ENCODE data around the gene LCN12.
A peak's percentile ranks its signal among the peaks of the same experiment; 100 is the strongest.

The LCN12 gene

GRCh38 chr9:136927343-136928271, 24.5 kb upstream of the LCN12 start:
- no peak for DNase-seq

DNA sequence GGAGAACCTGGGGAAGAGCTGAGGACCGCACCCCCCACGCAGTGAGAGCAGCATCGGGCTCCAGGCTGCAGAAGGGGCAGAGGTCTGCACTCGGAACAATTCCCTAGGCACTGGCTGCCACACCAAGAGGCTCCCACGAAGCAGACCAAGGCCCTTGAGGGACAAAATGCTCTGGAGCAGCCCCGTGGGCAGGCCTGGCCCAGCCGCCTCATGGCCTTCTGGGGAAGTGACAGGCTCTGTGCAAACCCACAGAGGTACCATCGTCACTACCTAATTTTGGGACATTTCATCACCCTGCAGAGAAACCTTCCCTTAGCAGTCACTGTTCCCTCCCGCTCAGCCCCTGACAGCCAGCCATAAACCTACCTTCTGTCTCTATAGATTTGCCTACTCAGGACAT, 23.5 kb upstream of the LCN12 start:
- DNase-seq: no peak

GRCh38 chr9:136930014-136930413, 22.1 kb upstream of the LCN12 start:
- DNase-seq: no peak

DNA sequence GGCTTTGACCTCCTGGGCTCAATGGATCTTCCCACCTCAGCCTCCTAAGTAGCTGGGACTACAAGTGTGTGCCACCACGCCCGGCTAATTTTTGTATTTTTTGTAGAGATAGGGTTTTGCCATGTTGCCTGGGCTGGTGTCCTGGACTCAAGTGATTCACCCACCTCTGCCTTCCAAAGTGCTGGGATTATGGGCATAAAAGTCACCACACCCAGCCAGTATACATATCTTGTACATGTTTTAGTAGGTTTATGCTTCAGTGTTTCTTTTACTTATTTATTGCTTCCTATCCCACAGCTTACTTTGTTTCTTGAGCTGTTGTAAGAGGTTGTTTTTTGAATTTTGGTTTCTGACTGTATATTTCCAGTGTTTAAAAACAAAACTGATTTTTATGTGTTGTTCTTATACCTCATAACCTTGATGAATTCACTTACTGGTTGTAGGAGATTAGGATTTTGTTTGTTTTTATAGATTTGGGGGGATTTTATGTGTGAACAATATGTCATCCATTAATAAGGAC, 20.4 kb upstream of the LCN12 start:
- DNase-seq: no peak

- DNase-seq: no peak
Measured at GRCh38 chr9:136934277-136934676, 17.8 kb upstream of the LCN12 start.

- no peak for DNase-seq
Measured at GRCh38 chr9:136935651-136936050, 16.4 kb upstream of the LCN12 start.

DNA sequence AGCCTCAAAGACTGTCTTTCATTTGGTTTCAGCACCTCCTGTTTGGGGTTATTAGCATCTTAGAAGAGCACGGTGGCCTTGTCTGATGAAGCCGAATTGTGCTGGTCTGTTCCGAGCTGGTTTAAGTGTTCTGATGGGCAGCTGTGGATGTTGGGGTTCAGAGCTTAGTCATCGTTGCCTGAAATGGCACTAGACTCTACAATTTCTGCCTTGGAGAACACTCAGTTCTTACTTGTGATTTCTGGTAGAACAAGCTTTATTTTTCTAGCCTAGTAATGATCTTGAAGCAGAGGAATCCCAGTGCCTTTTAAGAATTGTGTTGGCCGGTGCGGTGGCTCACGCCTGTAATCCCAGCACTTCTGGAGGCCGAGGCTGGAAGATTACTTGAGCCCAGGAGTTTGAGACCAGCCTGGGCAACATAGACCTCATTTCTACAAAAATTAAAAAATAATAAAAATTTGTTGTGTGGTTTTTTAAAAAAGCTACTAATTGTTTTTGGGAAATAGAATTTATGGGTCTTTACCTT, 15.4 kb upstream of the LCN12 start:
- no peak for DNase-seq

GRCh38 chr9:136937186-136938001, 14.7 kb upstream of the LCN12 start:
- no peak for DNase-seq

GRCh38 chr9:136939431-136939995, 12.6 kb upstream of the LCN12 start:
- no peak for DNase-seq

- DNase-seq: no peak
Measured at GRCh38 chr9:136939996-136940525, 12.0 kb upstream of the LCN12 start.

- no peak for DNase-seq
Measured at GRCh38 chr9:136940526-136941230, 11.4 kb upstream of the LCN12 start.

DNA sequence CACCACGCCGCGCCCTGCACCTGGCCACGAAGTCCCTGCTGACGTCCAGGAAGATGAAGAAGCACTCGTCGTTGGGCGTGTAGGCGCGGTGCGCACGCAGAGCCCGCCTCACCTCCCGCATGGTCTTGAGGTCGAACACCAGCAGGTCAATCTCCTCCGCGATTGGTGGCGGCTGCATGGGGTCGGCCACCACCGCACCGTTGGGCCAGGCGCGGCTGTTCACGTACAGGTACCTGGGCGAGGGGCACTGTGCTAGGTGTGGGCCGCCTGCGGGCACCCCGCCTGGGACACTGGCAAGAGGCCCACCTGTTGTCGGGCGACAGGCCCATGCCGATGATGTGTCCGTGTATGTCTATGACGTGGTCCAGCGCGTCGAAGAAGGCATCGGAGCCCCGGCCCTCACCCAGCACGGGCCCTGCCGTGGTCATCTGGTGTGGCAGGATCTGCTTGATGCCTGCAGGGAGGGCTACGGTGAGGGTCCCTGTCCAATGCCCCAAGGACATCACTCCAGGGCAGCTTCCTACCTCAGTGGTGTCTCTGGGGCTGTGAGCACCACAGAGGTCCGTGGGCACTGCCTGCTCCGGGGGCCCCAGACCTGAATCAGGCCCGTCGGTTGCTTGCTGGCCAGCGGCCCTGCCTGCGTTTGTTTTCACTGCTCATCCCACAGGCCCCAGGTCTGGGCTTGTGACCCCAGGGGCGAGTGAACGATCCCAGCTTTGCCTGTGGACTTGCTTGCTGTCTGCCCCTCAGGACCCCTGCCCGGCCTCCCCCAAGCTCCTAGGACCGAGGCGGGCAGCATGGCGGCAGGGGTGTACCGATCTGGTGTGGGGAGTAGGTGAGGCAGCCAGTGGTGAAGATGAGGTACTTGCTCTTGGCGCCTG, 10.6 kb upstream of the LCN12 start:
- DNase-seq: no peak

- DNase-seq: no peak
Measured at GRCh38 chr9:136942112-136942880, 9.8 kb upstream of the LCN12 start.

DNA sequence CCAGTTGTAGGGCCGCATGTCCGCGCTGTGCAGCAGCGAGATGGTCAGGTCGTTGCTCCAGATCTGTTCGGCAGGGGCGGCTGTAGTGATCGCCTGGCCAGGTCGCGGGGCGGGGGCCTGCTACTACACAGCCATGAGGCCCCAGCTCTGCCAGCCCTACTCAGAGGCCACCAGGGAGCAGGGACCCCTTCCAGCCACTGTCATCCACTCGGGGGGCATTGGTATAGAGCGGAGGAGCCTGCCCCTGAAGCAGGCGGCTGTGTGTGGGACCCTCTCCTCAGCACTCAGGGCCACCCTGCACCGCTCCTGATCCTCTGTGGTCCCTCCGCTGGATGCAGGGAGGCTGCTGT, 9.2 kb upstream of the LCN12 start:
- DNase-seq: no peak

DNA sequence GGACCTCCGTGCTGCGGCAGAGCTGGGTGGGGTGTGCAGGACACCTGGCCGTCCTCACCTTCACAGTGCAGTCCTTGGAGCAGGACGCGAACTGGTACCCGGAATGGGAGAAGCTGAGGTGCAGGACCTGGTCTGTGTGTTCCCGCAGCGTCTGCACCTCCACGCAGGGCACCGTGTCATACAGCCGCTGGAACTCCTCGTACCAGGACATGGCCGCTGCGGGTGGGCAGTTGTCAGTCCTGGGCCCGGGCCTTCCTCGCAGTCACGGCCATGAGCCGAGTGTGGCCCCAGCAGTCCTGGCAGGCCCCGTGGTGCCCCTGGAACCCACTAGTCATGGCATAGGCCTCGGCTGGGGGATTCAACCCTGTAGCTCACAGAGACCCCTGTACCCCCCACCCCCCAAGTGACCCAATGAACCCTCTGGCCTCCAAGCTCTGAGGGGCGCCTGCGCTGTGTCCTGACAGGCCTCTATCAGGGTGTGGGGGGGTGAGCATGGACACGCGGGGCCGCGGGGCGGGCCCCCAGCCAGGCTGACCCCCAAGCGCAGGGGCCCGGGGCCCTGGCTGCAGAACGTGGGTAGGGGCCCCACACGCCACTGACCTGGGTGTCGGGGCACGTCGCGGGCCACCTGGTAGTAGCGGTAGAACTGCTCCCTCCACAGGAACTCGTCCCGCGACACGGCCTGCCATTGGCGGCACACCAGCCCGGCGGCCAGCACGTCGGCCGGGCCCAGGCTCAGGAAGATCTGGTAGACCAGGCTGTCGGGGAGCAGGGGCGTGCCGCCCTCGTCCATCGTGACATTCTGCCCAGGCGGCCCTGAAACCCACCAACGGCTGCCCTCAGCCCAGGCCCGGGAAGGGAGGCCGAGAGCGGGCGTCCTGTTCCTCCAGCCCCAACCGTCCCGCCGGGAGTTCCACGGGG, 8.5 kb upstream of the LCN12 start:
- DNase-seq: peak in 1 of 2 experiments; percentile 25

- DNase-seq: peak in 1 of 2 experiments; percentile 69
Measured at GRCh38 chr9:136944212-136944518, 7.9 kb upstream of the LCN12 start.

- DNase-seq: peak; percentile 91 to 92
Measured at GRCh38 chr9:136944519-136945332, 7.3 kb upstream of the LCN12 start, which contains the start of the genes C8G and FBXW5. C8G (plus strand) TSS chr9:136945243; CDS start chr9:136945321, 78 bp downstream. FBXW5 (minus strand) TSS chr9:136944738; CDS start chr9:136944083, 655 bp downstream.
